Measurements from ENCODE around the gene NPTN.

DNA sequence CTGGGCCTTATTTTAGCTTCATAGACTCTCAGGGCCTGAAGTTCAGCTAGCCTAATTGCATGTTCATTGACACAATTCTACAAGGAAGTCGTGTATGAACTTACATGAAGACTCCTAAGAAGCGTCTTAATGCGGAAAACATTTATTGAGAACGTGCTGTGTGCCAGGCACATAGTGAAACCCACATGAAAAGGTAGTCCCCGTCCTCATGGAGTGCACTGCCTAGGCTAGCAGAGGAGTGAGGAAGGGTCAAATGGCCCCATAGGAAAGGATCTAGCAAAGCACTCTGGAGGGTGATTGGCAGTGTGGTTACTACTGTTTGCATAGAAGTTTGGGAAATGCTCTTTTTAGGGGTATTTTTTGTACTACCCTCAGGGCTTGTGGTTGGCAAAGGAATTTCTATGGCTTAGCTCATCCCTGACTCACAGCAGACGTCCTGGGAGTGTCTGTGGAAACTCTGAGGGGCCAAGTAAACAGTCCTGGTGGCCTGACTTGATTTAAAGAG lies 854 bp upstream of the NPTN start:
- TF ChIP-seq, protein P1, sequence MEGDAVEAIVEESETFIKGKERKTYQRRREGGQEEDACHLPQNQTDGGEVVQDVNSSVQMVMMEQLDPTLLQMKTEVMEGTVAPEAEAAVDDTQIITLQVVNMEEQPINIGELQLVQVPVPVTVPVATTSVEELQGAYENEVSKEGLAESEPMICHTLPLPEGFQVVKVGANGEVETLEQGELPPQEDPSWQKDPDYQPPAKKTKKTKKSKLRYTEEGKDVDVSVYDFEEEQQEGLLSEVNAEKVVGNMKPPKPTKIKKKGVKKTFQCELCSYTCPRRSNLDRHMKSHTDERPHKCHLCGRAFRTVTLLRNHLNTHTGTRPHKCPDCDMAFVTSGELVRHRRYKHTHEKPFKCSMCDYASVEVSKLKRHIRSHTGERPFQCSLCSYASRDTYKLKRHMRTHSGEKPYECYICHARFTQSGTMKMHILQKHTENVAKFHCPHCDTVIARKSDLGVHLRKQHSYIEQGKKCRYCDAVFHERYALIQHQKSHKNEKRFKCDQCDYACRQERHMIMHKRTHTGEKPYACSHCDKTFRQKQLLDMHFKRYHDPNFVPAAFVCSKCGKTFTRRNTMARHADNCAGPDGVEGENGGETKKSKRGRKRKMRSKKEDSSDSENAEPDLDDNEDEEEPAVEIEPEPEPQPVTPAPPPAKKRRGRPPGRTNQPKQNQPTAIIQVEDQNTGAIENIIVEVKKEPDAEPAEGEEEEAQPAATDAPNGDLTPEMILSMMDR (IDR thresholded peaks at IDR 0.05): no peak
- TF ChIP-seq, protein P2, sequence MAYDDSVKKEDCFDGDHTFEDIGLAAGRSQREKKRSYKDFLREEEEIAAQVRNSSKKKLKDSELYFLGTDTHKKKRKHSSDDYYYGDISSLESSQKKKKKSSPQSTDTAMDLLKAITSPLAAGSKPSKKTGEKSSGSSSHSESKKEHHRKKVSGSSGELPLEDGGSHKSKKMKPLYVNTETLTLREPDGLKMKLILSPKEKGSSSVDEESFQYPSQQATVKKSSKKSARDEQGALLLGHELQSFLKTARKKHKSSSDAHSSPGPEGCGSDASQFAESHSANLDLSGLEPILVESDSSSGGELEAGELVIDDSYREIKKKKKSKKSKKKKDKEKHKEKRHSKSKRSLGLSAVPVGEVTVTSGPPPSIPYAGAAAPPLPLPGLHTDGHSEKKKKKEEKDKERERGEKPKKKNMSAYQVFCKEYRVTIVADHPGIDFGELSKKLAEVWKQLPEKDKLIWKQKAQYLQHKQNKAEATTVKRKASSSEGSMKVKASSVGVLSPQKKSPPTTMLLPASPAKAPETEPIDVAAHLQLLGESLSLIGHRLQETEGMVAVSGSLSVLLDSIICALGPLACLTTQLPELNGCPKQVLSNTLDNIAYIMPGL (CRISPR knock-in tag; IDR thresholded peaks at IDR 0.05; ENCODE audit: borderline replicate concordance): no peak
- no peak for TF ChIP-seq REST (IDR thresholded peaks at IDR 0.05)
- TF ChIP-seq FOXS1 (CRISPR knock-in tag; IDR thresholded peaks at IDR 0.05): no peak
- no peak for TF ChIP-seq MAFK (IDR thresholded peaks at IDR 0.05; ENCODE audit: partially characterized antibody)
- no peak for TF ChIP-seq MAZ (IDR thresholded peaks at IDR 0.05; ENCODE audit: borderline replicate concordance, low read depth, low read length)
- no peak for TF ChIP-seq MYC (IDR thresholded peaks at IDR 0.05; ENCODE audit: borderline replicate concordance, low read length)

All from A549 (cell line).